GM19438 (cell line): Measurements from ENCODE around the gene MKLN1.
"Not testable (repeated sequence)": the region's sequence is repeated elsewhere in the genome, so short reads cannot be mapped to it uniquely, and the experiment has no call there.

Experiments used
- ATAC-seq: cut with Tn5 transposase; IDR thresholded peaks from one replicate; pipeline ENCODE4 v1.9.1; 2021; ENCODE audit warnings: low read depth; ENCODE audit not compliant: unreplicated experiment

The MKLN1 gene

GRCh38 chr7:131511774-131512535, 184.3 kb downstream of the MKLN1 start:
- ATAC-seq: no peak

- peak; percentile 98 for ATAC-seq
These were observed 185.8 kb downstream of the MKLN1 start for GRCh38 chr7:131513245-131514061.

GRCh38 chr7:131515471-131515870, 187.8 kb downstream of the MKLN1 start:
- not testable (repeated sequence) for ATAC-seq

- ATAC-seq: no peak
These were observed 189.7 kb downstream of the MKLN1 start for GRCh38 chr7:131517218-131517923.

GRCh38 chr7:131518626-131519025, 190.9 kb downstream of the MKLN1 start:
- ATAC-seq: no peak

GRCh38 chr7:131521651-131522163, 194.0 kb downstream of the MKLN1 start:
- ATAC-seq: no peak

GRCh38 chr7:131522325-131522930, 194.8 kb downstream of the MKLN1 start:
- ATAC-seq: peak; percentile 68

- no peak for ATAC-seq
These were observed 196.4 kb downstream of the MKLN1 start for GRCh38 chr7:131524115-131524514.

GRCh38 chr7:131524703-131525102, 197.0 kb downstream of the MKLN1 start:
- no peak for ATAC-seq

GRCh38 chr7:131525820-131526219, 198.1 kb downstream of the MKLN1 start:
- no peak for ATAC-seq

- ATAC-seq: no peak
These were observed 199.8 kb downstream of the MKLN1 start for GRCh38 chr7:131527456-131527855.

GRCh38 chr7:131529179-131529578, 201.5 kb downstream of the MKLN1 start:
- ATAC-seq: no peak

- no peak for ATAC-seq
These were observed 201.9 kb downstream of the MKLN1 start for GRCh38 chr7:131529617-131530016.

- ATAC-seq: no peak
These were observed 202.5 kb downstream of the MKLN1 start for GRCh38 chr7:131530137-131530536.

- ATAC-seq: no peak
These were observed 205.0 kb downstream of the MKLN1 start for GRCh38 chr7:131532570-131533091.

GRCh38 chr7:131533151-131533559, 205.5 kb downstream of the MKLN1 start:
- ATAC-seq: no peak

- ATAC-seq: no peak
These were observed 206.2 kb downstream of the MKLN1 start for GRCh38 chr7:131533566-131534561.

GRCh38 chr7:131536361-131536849, 208.7 kb downstream of the MKLN1 start:
- no peak for ATAC-seq

GRCh38 chr7:131537571-131537978, 209.9 kb downstream of the MKLN1 start:
- ATAC-seq: no peak
